Breast epithelium (tissue), 4 donors: ENCODE measurements around the gene SLIRP. TPM values are rescaled to one million over a fixed set of nuclear protein-coding genes. Genes with fewer than 3 reads are reported as not detected.
A peak's percentile ranks its signal among the peaks of the same experiment; 100 is the strongest.

Source experiments
- DNase-seq, 2 donors: peaks; one replicate each; pipeline ENCODE4 v3.0.0-alpha.2; 2019; ENCODE audit warnings: low spot score in 2 of 2
- H3K27ac ChIP-seq, 2 donors: fragments of 200-600 bp; sonication (generic) in 1 of 2; one replicate each; pipeline ENCODE4 v1.5.1; 2016 to 2019; ENCODE audit warnings: mild to moderate bottlenecking in 1 of 2
- H3K27me3 ChIP-seq, 2 donors: fragments of 200-600 bp; sonication (generic) in 1 of 2; one replicate each; pipeline versions ENCODE4 v1.5.1 to v1.6.0; 2017 to 2019; ENCODE audit warnings: control low read depth in 1 of 2, mild to moderate bottlenecking in 1 of 2
- H3K36me3 ChIP-seq: fragments of 200-600 bp; one replicate; pipeline ENCODE4 v1.5.1; 2019
- H3K4me1 ChIP-seq, 2 donors: fragments of 200-600 bp; sonication (generic); one replicate each; pipeline ENCODE4 v1.5.1; 2016 to 2019; ENCODE audit warnings: control low read depth in 1 of 2
- H3K4me3 ChIP-seq, 3 donors: fragments of 200-600 bp; sonication (generic); 1 replicate in 2 of 3; 2 replicates in 1 of 3; pipeline ENCODE4 v1.5.1; 2016 to 2019; ENCODE audit warnings: mild to moderate bottlenecking in 3 of 3, moderate library complexity in 2 of 3
- H3K9me3 ChIP-seq, 2 donors: fragments of 200-600 bp; sonication (generic) in 1 of 2; one replicate each; pipeline ENCODE4 v1.5.1; 2016 to 2019; ENCODE audit warnings: control low read depth in 1 of 2
- CTCF ChIP-seq, 3 donors: fragments of 450-650 bp; IDR thresholded peaks; one replicate each; pipeline ENCODE4 v1.5.1; 2016 to 2017; ENCODE audit warnings: antibody characterized with exemption in 3 of 3, mild to moderate bottlenecking in 3 of 3, moderate library complexity in 3 of 3
- POLR2A ChIP-seq: fragments of 450-650 bp; IDR thresholded peaks from one replicate; pipeline ENCODE4 v1.6.1; 2016; ENCODE audit warnings: antibody characterized with exemption, mild to moderate bottlenecking, moderate library complexity
- POLR2AphosphoS5 ChIP-seq, 3 donors: sonication (generic); formaldehyde crosslinking; IDR thresholded peaks; one replicate each; pipeline ENCODE4 v1.6.1; 2017; ENCODE audit warnings: antibody characterized with exemption in 3 of 3
- intact Hi-C: fragments of 100-400 bp; cut with DNase I; formaldehyde crosslinking; loops from one replicate; pipeline ENCODE4 v1.15.1; 2023; ENCODE audit warnings: low total_unique reads
- total RNA-seq, 3 donors: library from RNA; depleted of rRNA; stranded (reverse); fragments of >200 nt; gene quantifications; one replicate each; pipeline ENCODE4 v1.1.0, GENCODE V29; 2016

Gene SLIRP
- total RNA-seq, 3 donors from 2014 or later: 101 to 156 (median 153) TPM

GRCh38 chr14:77760381-77761204 lies 52.7 kb downstream of the SLIRP start, which contains the start of gene SNW1:
SNW1 (minus strand) TSS chr14:77761156; CDS start chr14:77761127, 29 bp downstream.
- intact Hi-C loops: no loop called here

GRCh38 chr14:77761205-77761931 lies 53.5 kb downstream of the SLIRP start:
- peak overlapping the region; percentile 78 to 98 (median 86) for H3K4me3 ChIP-seq
- H3K27me3 ChIP-seq: no peaks in the 10 kb centered on the region
- intact Hi-C loops: no loop called here
- H3K9me3 ChIP-seq: no peaks in the 10 kb centered on the region
- peaks cover 0 to 3% of the 10 kb centered on the region in 2 donors for H3K4me1 ChIP-seq
- DNase-seq: no peak
- H3K27ac ChIP-seq: peak overlapping the region; percentile 96 to 97
- TF ChIP-seq POLR2A: no peak
- TF ChIP-seq POLR2AphosphoS5 (IDR thresholded peaks at IDR 0.05): no peak
- TF ChIP-seq CTCF (IDR thresholded peaks at IDR 0.05): peak in 1 of 3 donors; percentile 14
- H3K36me3 ChIP-seq: no peaks in the 10 kb centered on the region

More at GRCh38 chr14:77760381-77761204, 52.7 kb downstream of the SLIRP start, which contains the start of gene SNW1:
- Histone ChIP-seq H3K27me3 (no peaks in the 10 kb centered on the region), H3K9me3 (no peaks in the 10 kb centered on the region), H3K27ac (peak within 1 kb of the TSS; percentile 96 to 97), H3K36me3 (no peaks in the 10 kb centered on the region), H3K4me1 (peaks cover 0 to 3% of the 10 kb centered on the region in 2 donors), H3K4me3 (peak within 1 kb of the TSS; percentile 78 to 98 (median 86))
- peak; percentile 88 to 90 for DNase-seq
- TF ChIP-seq POLR2A (peak; percentile 82), POLR2AphosphoS5 (IDR thresholded peaks at IDR 0.05) (peak; percentile 89 to 98 (median 95)), CTCF (IDR thresholded peaks at IDR 0.05) (no peak)

GRCh38 chr14:77763316-77763715 lies 55.4 kb downstream of the SLIRP start:
- no peak for DNase-seq
- Histone ChIP-seq H3K9me3 (no peaks in the 10 kb centered on the region), H3K4me1 (peaks cover 0 to 3% of the 10 kb centered on the region in 2 donors), H3K27me3 (no peaks in the 10 kb centered on the region), H3K36me3 (no peaks in the 10 kb centered on the region), H3K4me3 (no peak overlapping the region), H3K27ac (no peak overlapping the region)
- intact Hi-C loops: no loop called here
- TF ChIP-seq POLR2AphosphoS5 (IDR thresholded peaks at IDR 0.05) (no peak), POLR2A (no peak), CTCF (IDR thresholded peaks at IDR 0.05) (no peak)

GRCh38 chr14:77763978-77764377 lies 56.1 kb downstream of the SLIRP start:
- TF ChIP-seq POLR2AphosphoS5 (IDR thresholded peaks at IDR 0.05) (no peak), CTCF (IDR thresholded peaks at IDR 0.05) (no peak), POLR2A (no peak)

More at GRCh38 chr14:77763978-77764377, 56.1 kb downstream of the SLIRP start:
- Histone ChIP-seq H3K27me3 (no peaks in the 10 kb centered on the region), H3K36me3 (no peaks in the 10 kb centered on the region), H3K4me1 (no peaks in the 10 kb centered on the region), H3K9me3 (no peaks in the 10 kb centered on the region), H3K4me3 (no peak overlapping the region), H3K27ac (no peak overlapping the region)
- intact Hi-C loops: no loop called here
- DNase-seq: no peak

Other genes with a start within 250 kb of the SLIRP start
- gene ISM2, start 209.3 kb upstream of the SLIRP start, total RNA-seq: under 1 TPM in 2 of 3 donors, not detected in 1; 0.32 to 0.59 TPM
- gene SPTLC2, start 91.5 kb upstream of the SLIRP start, total RNA-seq: 10 to 100 TPM; 31.2 to 47.2 (median 42.6) TPM
- gene ALKBH1, start 80 bp upstream of the SLIRP start, total RNA-seq: 10 to 100 TPM in 2 of 3 donors, 1 to 10 TPM in 1; 5.6 to 17.0 (median 12.8) TPM
- 10 to 100 TPM; 48.3 to 58.2 (median 54.4) TPM for gene SNW1, start 53.1 kb downstream of the SLIRP start, total RNA-seq
- gene ADCK1, start 92.0 kb downstream of the SLIRP start, total RNA-seq: 1 to 10 TPM; 4.6 to 8.3 (median 4.9) TPM